HUES64 (cell line): Measurements from ENCODE around the gene USF1. TPM values are rescaled to one million over a fixed set of nuclear protein-coding genes. Genes with fewer than 3 reads are reported as not detected.

Experiments used
- H3K27ac ChIP-seq: 2 replicates; pipeline ENCODE4 v1.7.0; 2013; ENCODE audit warnings: low read depth, low read length, inconsistent platforms
- H3K27me3 ChIP-seq: 2 replicates; pipeline ENCODE4 v1.6.1; 2013; ENCODE audit warnings: mild to moderate bottlenecking, low read length; ENCODE audit not compliant: insufficient read depth
- H3K36me3 ChIP-seq: 2 replicates; pipeline ENCODE4 v1.6.1; 2013; ENCODE audit warnings: mild to moderate bottlenecking, low read length; ENCODE audit not compliant: insufficient read depth
- H3K4me1 ChIP-seq: 2 replicates; pipeline ENCODE4 v1.6.1; 2013; ENCODE audit warnings: mild to moderate bottlenecking, low read length, moderate library complexity; ENCODE audit not compliant: insufficient read depth
- H3K4me3 ChIP-seq: 2 replicates; pipeline ENCODE4 v1.5.1; 2013; ENCODE audit warnings: mild to moderate bottlenecking, low read length, moderate library complexity
- H3K9ac ChIP-seq: 2 replicates; pipeline ENCODE4 v1.6.1; 2013; ENCODE audit warnings: mild to moderate bottlenecking, low read depth, low read length
- H3K9me3 ChIP-seq: 2 replicates; pipeline ENCODE4 v1.6.1; 2013; ENCODE audit warnings: low read depth, low read length; ENCODE audit not compliant: insufficient read depth
- WGBS: fragments of 150-250, 120-280 bp; methylation state at CpG from one replicate; pipeline ENCODE4 v1.1.7; 2013; ENCODE audit warnings: missing lambda C conversion rate; 5-methylcytosine and 5-hydroxymethylcytosine counted together
- polyA plus RNA-seq, 2 experiments: library from polyadenylated mRNA; stranded (reverse); fragments of 50-300 nt; gene quantifications; one replicate each; pipeline ENCODE4 v1.2.3, GENCODE V29; 2013

The USF1 gene
- polyA plus RNA-seq (2013, experiment 1 of 2): 49.8 TPM
- 48.7 TPM for polyA plus RNA-seq (2013, experiment 2 of 2)

- H3K4me3 ChIP-seq: peak within 1 kb of the TSS; percentile 75
- H3K4me1 ChIP-seq: 0 out of 2 replicates have a peak, but pooled peaks cover 7% of the 10 kb centered on the region
- peaks cover 13% of the 10 kb centered on the region for H3K27me3 ChIP-seq
- H3K27ac ChIP-seq: peak within 1 kb of the TSS; percentile 87
- H3K36me3 ChIP-seq: peaks cover 22% of the 10 kb centered on the region
- peak within 1 kb of the TSS; percentile 89 for H3K9ac ChIP-seq
- 0 out of 2 replicates have a peak, but pooled peaks cover 7% of the 10 kb centered on the region for H3K9me3 ChIP-seq
- WGBS: under 1% methylated on average over 22 of the region's 29 CpGs
Measured at GRCh38 chr1:161045736-161046604, at the start of gene USF1. TSS of gene USF1 (minus strand) at chr1:161045977. CDS start at chr1:161043275, 2,702 bp downstream.

- Histone ChIP-seq H3K4me1 (no peaks in the 10 kb centered on the region), H3K36me3 (peaks cover 6% of the 10 kb centered on the region), H3K27ac (no peak overlapping the region), H3K4me3 (no peak overlapping the region), H3K9me3 (no peaks in the 10 kb centered on the region), H3K27me3 (no peaks in the 10 kb centered on the region), H3K9ac (no peak overlapping the region)
- WGBS: 97% methylated on average over 6 of the region's 6 CpGs
Measured at GRCh38 chr1:161095230-161095629, 49.5 kb upstream of the USF1 start.

- Histone ChIP-seq H3K4me3 (no peak overlapping the region), H3K27ac (no peak overlapping the region), H3K27me3 (no peaks in the 10 kb centered on the region), H3K36me3 (no peaks in the 10 kb centered on the region), H3K9me3 (no peaks in the 10 kb centered on the region), H3K9ac (no peak overlapping the region), H3K4me1 (no peaks in the 10 kb centered on the region)
- WGBS: 92% methylated on average over 7 of the region's 14 CpGs
Measured at GRCh38 chr1:161094481-161094880, 48.7 kb upstream of the USF1 start.

- WGBS: 81% methylated on average over 3 of the region's 3 CpGs
- H3K9ac ChIP-seq: no peak overlapping the region
- H3K4me3 ChIP-seq: no peak overlapping the region
- no peak overlapping the region for H3K27ac ChIP-seq
- H3K9me3 ChIP-seq: no peaks in the 10 kb centered on the region
- H3K36me3 ChIP-seq: no peaks in the 10 kb centered on the region
- H3K4me1 ChIP-seq: no peaks in the 10 kb centered on the region
- no peaks in the 10 kb centered on the region for H3K27me3 ChIP-seq
Measured at GRCh38 chr1:161092621-161093028, 46.8 kb upstream of the USF1 start.

GRCh38 chr1:161091796-161092507 is 46.2 kb upstream of the USF1 start:
- H3K9ac ChIP-seq: no peak overlapping the region
- 82% methylated on average over 7 of the region's 7 CpGs for WGBS
- no peaks in the 10 kb centered on the region for H3K9me3 ChIP-seq
- no peaks in the 10 kb centered on the region for H3K27me3 ChIP-seq
- H3K4me1 ChIP-seq: no peaks in the 10 kb centered on the region
- no peaks in the 10 kb centered on the region for H3K36me3 ChIP-seq
- no peak overlapping the region for H3K4me3 ChIP-seq
- H3K27ac ChIP-seq: no peak overlapping the region

- WGBS: 93% methylated on average over 5 of the region's 5 CpGs
- no peaks in the 10 kb centered on the region for H3K9me3 ChIP-seq
- no peak overlapping the region for H3K4me3 ChIP-seq
- H3K9ac ChIP-seq: no peak overlapping the region
- H3K27ac ChIP-seq: no peak overlapping the region
- H3K27me3 ChIP-seq: no peaks in the 10 kb centered on the region
- peaks cover 6% of the 10 kb centered on the region; the same call in 1 of the 2 replicates for H3K4me1 ChIP-seq
- H3K36me3 ChIP-seq: no peaks in the 10 kb centered on the region
Measured at GRCh38 chr1:161091093-161091492, 45.3 kb upstream of the USF1 start.

GRCh38 chr1:161090617-161091016 is 44.8 kb upstream of the USF1 start:
- WGBS: 91% methylated on average over 3 of the region's 3 CpGs

GRCh38 chr1:161089938-161090337 is 44.2 kb upstream of the USF1 start:
- Histone ChIP-seq H3K27me3 (no peaks in the 10 kb centered on the region), H3K36me3 (no peaks in the 10 kb centered on the region), H3K27ac (no peak overlapping the region), H3K4me1 (peaks cover 13% of the 10 kb centered on the region; the same call in 1 of the 2 replicates), H3K9me3 (no peaks in the 10 kb centered on the region), H3K4me3 (no peak overlapping the region), H3K9ac (no peak overlapping the region)
- WGBS: 93% methylated on average over 5 of the region's 5 CpGs

More at GRCh38 chr1:161090617-161091016, 44.8 kb upstream of the USF1 start:
- Histone ChIP-seq H3K4me3 (no peak overlapping the region), H3K4me1 (peaks cover 8% of the 10 kb centered on the region; the same call in 1 of the 2 replicates), H3K9ac (no peak overlapping the region), H3K36me3 (no peaks in the 10 kb centered on the region), H3K9me3 (no peaks in the 10 kb centered on the region), H3K27ac (no peak overlapping the region), H3K27me3 (no peaks in the 10 kb centered on the region)

- no peak within 1 kb of the TSS for H3K4me3 ChIP-seq
- no peaks in the 10 kb centered on the region for H3K27me3 ChIP-seq
- WGBS: 88% methylated on average over 22 of the region's 22 CpGs
- H3K9ac ChIP-seq: no peak within 1 kb of the TSS
- peaks cover 15% of the 10 kb centered on the region; the same call in 1 of the 2 replicates for H3K4me1 ChIP-seq
- no peaks in the 10 kb centered on the region for H3K36me3 ChIP-seq
- no peaks in the 10 kb centered on the region for H3K9me3 ChIP-seq
- no peak within 1 kb of the TSS for H3K27ac ChIP-seq
Measured at GRCh38 chr1:161089251-161089924, 43.6 kb upstream of the USF1 start, which contains the start of gene NECTIN4. TSS of gene NECTIN4 (minus strand) at chr1:161089558. CDS start at chr1:161089296, 262 bp downstream.

GRCh38 chr1:161088587-161089110 is 42.9 kb upstream of the USF1 start:
- Histone ChIP-seq H3K27ac (no peak overlapping the region), H3K27me3 (no peaks in the 10 kb centered on the region), H3K36me3 (no peaks in the 10 kb centered on the region), H3K9ac (no peak overlapping the region), H3K9me3 (no peaks in the 10 kb centered on the region), H3K4me3 (no peak overlapping the region), H3K4me1 (peaks cover 15% of the 10 kb centered on the region; the same call in 1 of the 2 replicates)
- WGBS: 87% methylated on average over 2 of the region's 3 CpGs
